Sigmoid colon (tissue), 3 donors: Measurements from ENCODE around the gene ZBED3.

Experiments used
- POLR2A ChIP-seq, 2 donors: fragments of 450-650 bp; IDR thresholded peaks; one replicate each; pipeline ENCODE4 v1.6.1; 2016; ENCODE audit warnings: antibody characterized with exemption in 2 of 2, mild to moderate bottlenecking in 2 of 2, moderate library complexity in 2 of 2
- TF ChIP-seq, protein P1 (sequence below), 4 experiments: fragments of 450-650 bp in 3 of 4; fragments of 200-600 bp in 1 of 4; IDR thresholded peaks; one replicate each; pipeline ENCODE4 v1.5.1; 2016 to 2019; ENCODE audit warnings: antibody characterized with exemption in 4 of 4, mild to moderate bottlenecking in 3 of 4, moderate library complexity in 2 of 4

DNA sequence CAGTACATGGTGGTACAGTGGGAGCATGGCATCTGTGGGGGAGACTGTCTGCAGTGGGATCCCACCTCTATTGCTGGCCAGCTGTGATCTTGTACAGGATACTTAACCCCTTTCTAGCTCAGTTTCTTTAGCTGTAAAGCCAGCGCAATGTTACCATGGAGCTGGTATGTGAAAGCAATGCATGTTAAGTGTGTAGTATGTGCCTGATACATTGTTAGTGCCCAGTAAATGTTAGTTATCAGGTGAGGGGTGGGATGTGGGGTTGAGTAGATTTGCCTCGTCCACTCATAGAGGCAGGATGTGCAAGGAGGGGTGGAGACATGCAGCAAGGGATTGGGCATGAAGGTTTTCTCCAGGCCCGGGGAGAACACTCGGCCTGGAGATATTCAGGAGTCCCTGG, 12.3 kb downstream of the ZBED3 start:
- TF ChIP-seq, protein P1, sequence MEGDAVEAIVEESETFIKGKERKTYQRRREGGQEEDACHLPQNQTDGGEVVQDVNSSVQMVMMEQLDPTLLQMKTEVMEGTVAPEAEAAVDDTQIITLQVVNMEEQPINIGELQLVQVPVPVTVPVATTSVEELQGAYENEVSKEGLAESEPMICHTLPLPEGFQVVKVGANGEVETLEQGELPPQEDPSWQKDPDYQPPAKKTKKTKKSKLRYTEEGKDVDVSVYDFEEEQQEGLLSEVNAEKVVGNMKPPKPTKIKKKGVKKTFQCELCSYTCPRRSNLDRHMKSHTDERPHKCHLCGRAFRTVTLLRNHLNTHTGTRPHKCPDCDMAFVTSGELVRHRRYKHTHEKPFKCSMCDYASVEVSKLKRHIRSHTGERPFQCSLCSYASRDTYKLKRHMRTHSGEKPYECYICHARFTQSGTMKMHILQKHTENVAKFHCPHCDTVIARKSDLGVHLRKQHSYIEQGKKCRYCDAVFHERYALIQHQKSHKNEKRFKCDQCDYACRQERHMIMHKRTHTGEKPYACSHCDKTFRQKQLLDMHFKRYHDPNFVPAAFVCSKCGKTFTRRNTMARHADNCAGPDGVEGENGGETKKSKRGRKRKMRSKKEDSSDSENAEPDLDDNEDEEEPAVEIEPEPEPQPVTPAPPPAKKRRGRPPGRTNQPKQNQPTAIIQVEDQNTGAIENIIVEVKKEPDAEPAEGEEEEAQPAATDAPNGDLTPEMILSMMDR (IDR thresholded peaks at IDR 0.05): no peak
- no peak for TF ChIP-seq POLR2A (IDR thresholded peaks at IDR 0.05)
